ENCODE results near the gene OARD1.

OARD1 gene

DNA sequence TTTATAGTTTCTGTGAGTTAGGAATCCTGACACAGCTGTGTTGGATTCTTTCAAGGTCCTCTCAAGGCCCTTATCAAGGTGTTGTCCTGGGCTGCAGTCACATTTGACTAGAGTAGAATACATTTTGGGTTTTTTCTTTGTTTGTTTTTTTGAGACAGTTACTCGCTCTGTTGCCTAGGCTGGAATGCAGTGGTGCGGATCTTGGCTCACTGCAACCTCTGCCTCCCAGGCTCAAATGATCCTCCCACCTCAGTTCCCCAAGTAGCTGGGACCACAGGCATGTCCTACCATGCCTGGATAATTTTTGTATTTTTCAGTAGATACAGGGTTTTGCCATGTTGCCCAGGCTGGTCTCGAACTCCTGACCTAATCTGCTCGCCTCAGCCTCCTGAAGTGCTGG lies 16.3 kb upstream of the OARD1 start:
- no peak overlapping the region for H2AK5ac ChIP-seq (ENCODE audit: low read depth, low read length)
- no peak overlapping the region for H3K4me2 ChIP-seq (ENCODE audit: insufficient read depth, low read length, poor library complexity, severe bottlenecking)
- no peak overlapping the region for H4K91ac ChIP-seq (ENCODE audit: low read depth, low read length, poor library complexity)
- WGBS, 2 donors (ENCODE audit: extremely low coverage in 2 of 2, insufficient read length in 2 of 2, insufficient replicate concordance in 1 of 2): no CpG with 5 or more reads among the region's 4 CpGs
- no peak overlapping the region for H4K8ac ChIP-seq (ENCODE audit: low read depth, low read length)
- no peak for DNase-seq (ENCODE audit: low spot score)
- H3K14ac ChIP-seq (ENCODE audit: low read length): no peak overlapping the region
- no peak overlapping the region for H2BK5ac ChIP-seq (ENCODE audit: low read length)
- no peak overlapping the region for H3K4ac ChIP-seq (ENCODE audit: low read length)
- no peak overlapping the region for H3K4me3 ChIP-seq (ENCODE audit: low read length in 2 of 2)
- H3K23ac ChIP-seq (ENCODE audit: low read depth, low read length, poor library complexity): no peak overlapping the region
- peaks cover 22 to 97% of the 10 kb centered on the region in 2 donors for H3K36me3 ChIP-seq (replicated peaks in 1 of 2; ENCODE audit: control insufficient read depth in 2 of 2, insufficient read depth in 2 of 2, low read length in 2 of 2)
- no peaks in the 10 kb centered on the region for H3K79me1 ChIP-seq (ENCODE audit: low read depth, low read length)
- H2BK12ac ChIP-seq (ENCODE audit: low read length): no peak overlapping the region
- H3K4me1 ChIP-seq (ENCODE audit: control insufficient read depth in 2 of 2, insufficient read depth in 1 of 2, low read depth in 1 of 2, low read length in 2 of 2): no peaks in the 10 kb centered on the region
- H3K27me3 ChIP-seq (ENCODE audit: control insufficient read depth in 3 of 3, insufficient read depth in 3 of 3, low read depth in 1 of 3, low read length in 3 of 3): no peaks in the 10 kb centered on the region
- no peak overlapping the region for H3K18ac ChIP-seq (ENCODE audit: low read length)
- no peak overlapping the region for H2BK15ac ChIP-seq (ENCODE audit: low read length)
- no peak overlapping the region for H2AFZ ChIP-seq (ENCODE audit: low read length)
- H3K9me3 ChIP-seq (replicated peaks in 1 of 2; ENCODE audit: control insufficient read depth in 2 of 2, insufficient read depth in 1 of 2, low read depth in 1 of 2, low read length in 2 of 2): no peaks in the 10 kb centered on the region
- no peak overlapping the region for H2BK120ac ChIP-seq (ENCODE audit: low read depth, low read length)
- no peak overlapping the region for H3K9ac ChIP-seq (ENCODE audit: low read depth, low read length, poor library complexity)
- H3K27ac ChIP-seq (replicated peaks; ENCODE audit: low read length): no peak overlapping the region

DNA sequence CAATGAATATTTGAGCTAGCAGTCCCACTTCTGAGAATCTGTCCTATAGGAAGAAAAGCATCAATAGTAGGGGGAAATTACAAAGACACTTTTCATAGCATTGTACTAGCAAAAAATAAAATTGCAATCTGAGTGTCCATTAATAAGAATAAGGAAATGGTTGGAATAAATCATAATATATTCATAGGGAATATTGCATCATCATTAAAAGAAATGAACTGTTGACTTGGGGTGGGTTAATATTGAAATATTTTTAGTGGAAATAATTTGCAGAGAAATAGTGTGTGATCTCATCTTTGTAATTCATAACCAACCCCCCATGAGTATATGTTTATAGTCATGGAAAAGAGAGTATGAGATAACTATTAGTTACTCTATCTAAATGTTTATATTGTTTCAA lies 13.0 kb upstream of the OARD1 start:
- H4K8ac ChIP-seq (ENCODE audit: low read depth, low read length): no peak overlapping the region
- H3K4me1 ChIP-seq (ENCODE audit: control insufficient read depth in 2 of 2, insufficient read depth in 1 of 2, low read depth in 1 of 2, low read length in 2 of 2): no peaks in the 10 kb centered on the region
- H3K79me1 ChIP-seq (ENCODE audit: low read depth, low read length): no peaks in the 10 kb centered on the region
- H3K36me3 ChIP-seq (replicated peaks in 1 of 2; ENCODE audit: control insufficient read depth in 2 of 2, insufficient read depth in 2 of 2, low read length in 2 of 2): peaks cover 14 to 93% of the 10 kb centered on the region in 2 donors
- no peak overlapping the region for H2BK12ac ChIP-seq (ENCODE audit: low read length)
- H2BK5ac ChIP-seq (ENCODE audit: low read length): no peak overlapping the region
- H3K4me3 ChIP-seq (ENCODE audit: low read length in 2 of 2): no peak overlapping the region
- no peak overlapping the region for H3K4ac ChIP-seq (ENCODE audit: low read length)
- no peaks in the 10 kb centered on the region for H3K27me3 ChIP-seq (ENCODE audit: control insufficient read depth in 3 of 3, insufficient read depth in 3 of 3, low read depth in 1 of 3, low read length in 3 of 3)
- no peak overlapping the region for H3K4me2 ChIP-seq (ENCODE audit: insufficient read depth, low read length, poor library complexity, severe bottlenecking)
- no peak overlapping the region for H2AK5ac ChIP-seq (ENCODE audit: low read depth, low read length)
- H3K23ac ChIP-seq (ENCODE audit: low read depth, low read length, poor library complexity): no peak overlapping the region
- H2BK120ac ChIP-seq (ENCODE audit: low read depth, low read length): no peak overlapping the region
- no peak overlapping the region for H3K14ac ChIP-seq (ENCODE audit: low read length)
- no peak overlapping the region for H2AFZ ChIP-seq (ENCODE audit: low read length)
- no peak for DNase-seq (ENCODE audit: low spot score)
- no peak overlapping the region for H4K91ac ChIP-seq (ENCODE audit: low read depth, low read length, poor library complexity)
- H3K18ac ChIP-seq (ENCODE audit: low read length): no peak overlapping the region
- H3K9me3 ChIP-seq (replicated peaks in 1 of 2; ENCODE audit: control insufficient read depth in 2 of 2, insufficient read depth in 1 of 2, low read depth in 1 of 2, low read length in 2 of 2): no peaks in the 10 kb centered on the region
- no peak overlapping the region for H3K9ac ChIP-seq (ENCODE audit: low read depth, low read length, poor library complexity)
- no peak overlapping the region for H2BK15ac ChIP-seq (ENCODE audit: low read length)
- no peak overlapping the region for H3K27ac ChIP-seq (replicated peaks; ENCODE audit: low read length)

DNA sequence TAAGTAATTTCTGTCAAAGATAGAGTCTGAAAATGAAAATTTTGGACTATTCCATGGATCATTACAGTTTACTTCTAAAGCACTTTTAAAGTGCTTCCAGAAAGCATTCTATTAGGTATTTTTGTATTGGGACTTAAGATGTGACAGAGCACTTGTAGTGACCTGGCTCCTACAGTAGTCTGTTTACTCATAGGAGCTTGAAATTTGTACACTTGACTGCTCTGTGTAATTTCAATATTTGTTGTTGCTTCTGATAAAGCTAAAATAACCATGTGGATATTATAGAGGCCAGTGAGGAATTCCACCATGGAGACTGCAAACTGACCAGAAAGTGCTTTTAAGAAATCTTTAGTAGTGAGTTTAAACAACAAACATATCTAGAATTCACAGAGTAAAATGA lies 10.9 kb upstream of the OARD1 start:
- Histone ChIP-seq H3K9ac (ENCODE audit: low read depth, low read length, poor library complexity) (no peak overlapping the region), H2BK120ac (ENCODE audit: low read depth, low read length) (no peak overlapping the region), H3K23ac (ENCODE audit: low read depth, low read length, poor library complexity) (no peak overlapping the region), H2BK5ac (ENCODE audit: low read length) (no peak overlapping the region), H3K36me3 (replicated peaks in 1 of 2; ENCODE audit: control insufficient read depth in 2 of 2, insufficient read depth in 2 of 2, low read length in 2 of 2) (peaks cover 12 to 96% of the 10 kb centered on the region in 2 donors), H3K79me1 (ENCODE audit: low read depth, low read length) (no peaks in the 10 kb centered on the region), H3K4ac (ENCODE audit: low read length) (no peak overlapping the region), H4K8ac (ENCODE audit: low read depth, low read length) (no peak overlapping the region), H3K14ac (ENCODE audit: low read length) (no peak overlapping the region), H3K9me3 (replicated peaks in 1 of 2; ENCODE audit: control insufficient read depth in 2 of 2, insufficient read depth in 1 of 2, low read depth in 1 of 2, low read length in 2 of 2) (no peaks in the 10 kb centered on the region), H3K18ac (ENCODE audit: low read length) (no peak overlapping the region), H3K4me1 (ENCODE audit: control insufficient read depth in 2 of 2, insufficient read depth in 1 of 2, low read depth in 1 of 2, low read length in 2 of 2) (no peaks in the 10 kb centered on the region), H3K4me2 (ENCODE audit: insufficient read depth, low read length, poor library complexity, severe bottlenecking) (no peak overlapping the region), H3K27ac (replicated peaks; ENCODE audit: low read length) (no peak overlapping the region), H2AFZ (ENCODE audit: low read length) (no peak overlapping the region), H2BK12ac (ENCODE audit: low read length) (no peak overlapping the region), H2BK15ac (ENCODE audit: low read length) (no peak overlapping the region), H4K91ac (ENCODE audit: low read depth, low read length, poor library complexity) (no peak overlapping the region), H2AK5ac (ENCODE audit: low read depth, low read length) (no peak overlapping the region), H3K27me3 (ENCODE audit: control insufficient read depth in 3 of 3, insufficient read depth in 3 of 3, low read depth in 1 of 3, low read length in 3 of 3) (no peaks in the 10 kb centered on the region), H3K4me3 (ENCODE audit: low read length in 2 of 2) (no peak overlapping the region)
- DNase-seq (ENCODE audit: low spot score): no peak

DNA sequence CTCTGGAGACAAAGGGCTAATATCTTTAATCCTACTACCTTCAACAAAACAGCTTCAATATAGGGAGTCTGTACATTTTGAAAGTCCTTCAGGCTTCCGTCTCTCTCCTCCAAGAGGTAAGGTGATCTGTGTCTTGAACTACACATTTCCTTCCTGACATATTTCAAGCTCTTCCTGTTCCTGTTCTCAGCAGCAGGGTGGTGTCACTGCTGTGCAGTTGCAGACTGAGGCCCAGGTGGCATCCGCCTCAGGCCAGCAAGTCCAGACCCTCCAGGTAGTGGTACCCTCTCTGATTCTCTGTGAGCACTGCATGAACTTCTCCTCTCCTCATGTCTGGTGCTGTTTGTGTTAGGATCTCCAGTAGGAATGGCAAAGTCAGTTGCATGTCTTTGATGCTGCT lies 8.5 kb upstream of the OARD1 start:
- Histone ChIP-seq H3K4me2 (ENCODE audit: insufficient read depth, low read length, poor library complexity, severe bottlenecking) (no peak overlapping the region), H2BK5ac (ENCODE audit: low read length) (no peak overlapping the region), H3K23ac (ENCODE audit: low read depth, low read length, poor library complexity) (no peak overlapping the region), H3K9me3 (replicated peaks in 1 of 2; ENCODE audit: control insufficient read depth in 2 of 2, insufficient read depth in 1 of 2, low read depth in 1 of 2, low read length in 2 of 2) (no peaks in the 10 kb centered on the region), H3K18ac (ENCODE audit: low read length) (no peak overlapping the region), H3K79me1 (ENCODE audit: low read depth, low read length) (no peaks in the 10 kb centered on the region), H2AFZ (ENCODE audit: low read length) (no peak overlapping the region), H3K27ac (replicated peaks; ENCODE audit: low read length) (no peak overlapping the region), H3K4ac (ENCODE audit: low read length) (no peak overlapping the region), H2AK5ac (ENCODE audit: low read depth, low read length) (no peak overlapping the region), H3K14ac (ENCODE audit: low read length) (no peak overlapping the region), H4K91ac (ENCODE audit: low read depth, low read length, poor library complexity) (no peak overlapping the region), H3K4me3 (ENCODE audit: low read length in 2 of 2) (no peak overlapping the region), H3K4me1 (ENCODE audit: control insufficient read depth in 2 of 2, insufficient read depth in 1 of 2, low read depth in 1 of 2, low read length in 2 of 2) (no peaks in the 10 kb centered on the region), H3K27me3 (ENCODE audit: control insufficient read depth in 3 of 3, insufficient read depth in 3 of 3, low read depth in 1 of 3, low read length in 3 of 3) (no peaks in the 10 kb centered on the region), H2BK12ac (ENCODE audit: low read length) (no peak overlapping the region), H2BK120ac (ENCODE audit: low read depth, low read length) (no peak overlapping the region), H3K9ac (ENCODE audit: low read depth, low read length, poor library complexity) (no peak overlapping the region), H3K36me3 (replicated peaks in 1 of 2; ENCODE audit: control insufficient read depth in 2 of 2, insufficient read depth in 2 of 2, low read length in 2 of 2) (peaks cover 12 to 74% of the 10 kb centered on the region in 2 donors), H2BK15ac (ENCODE audit: low read length) (no peak overlapping the region), H4K8ac (ENCODE audit: low read depth, low read length) (no peak overlapping the region)
- no peak for DNase-seq (ENCODE audit: low spot score)
- no CpG with 5 or more reads among the region's 2 CpGs for WGBS, 2 donors (ENCODE audit: extremely low coverage in 2 of 2, insufficient read length in 2 of 2, insufficient replicate concordance in 1 of 2)
